Smooth muscle cell of bladder (primary cell): ENCODE results near the gene PDIA5. TPM values are rescaled to one million over a fixed set of nuclear protein-coding genes. Genes with fewer than 3 reads are reported as not detected.

Source experiments
- total RNA-seq: library from RNA; depleted of rRNA; stranded (reverse); fragments of >200 nt; gene quantifications from 2 replicates; pipeline ENCODE4 v1.2.3, GENCODE V29; 2014

The PDIA5 gene
- total RNA-seq = 49.1 and 60.2 TPM in 2 replicates

GRCh38 chr3:123066896-123067688, at the start of gene PDIA5:
Gene PDIA5, plus strand, starts transcription at chr3:123067025. Its CDS starts 140 bp downstream, at chr3:123067165.

GRCh38 chr3:123027292-123028232, 39.3 kb upstream of the PDIA5 start, which contains the start of gene SEMA5B:
Gene SEMA5B, minus strand, starts transcription at chr3:123027763. Its CDS starts 66,500 bp downstream, at chr3:122961263.

GRCh38 chr3:123201557-123202427, 135.0 kb downstream of the PDIA5 start, which contains the start of gene SEC22A:
Gene SEC22A, plus strand, starts transcription at chr3:123201943. Its CDS starts 7,275 bp downstream, at chr3:123209218.

Other genes with a start within 250 kb of the PDIA5 start
- gene SEMA5B, start 39.3 kb upstream of the PDIA5 start, total RNA-seq = not detected in 2 replicates
- 34.1 and 38.8 TPM in 2 replicates for gene SEC22A, start 134.9 kb downstream of the PDIA5 start, total RNA-seq